ENCODE results near the gene SEC14L2. TPM values are rescaled to one million over a fixed set of nuclear protein-coding genes. Genes with fewer than 3 reads are reported as not detected.

Gene SEC14L2
- total RNA-seq, 1 experiment from 2014 or later = 14.4 TPM

GRCh38 chr22:30439836-30440235 lies 43.0 kb downstream of the SEC14L2 start:
- ChIA-PET POLR2A (ENCODE audit: low non-redundant PET) (no interaction called here), CTCF (interaction anchor here (1.0 kb wide), 1 partner anchor 14 kb away, joined by 5 read pairs; the partner anchor contains the start of gene MTFP1)
- Histone ChIP-seq H3K36me3 (ENCODE audit: insufficient read depth, low read length, poor library complexity, severe bottlenecking) (no peaks in the 10 kb centered on the region), H3K27me3 (replicated peaks; ENCODE audit: insufficient read depth, low read depth, low read length, poor library complexity) (no peaks in the 10 kb centered on the region), H3K4me3 (ENCODE audit: low read depth, low read length, poor library complexity, severe bottlenecking) (no peak overlapping the region), H3K27ac (ENCODE audit: low read depth, low read length, poor library complexity, severe bottlenecking) (peak overlapping the region; percentile 51), H3K4me1 (ENCODE audit: insufficient read depth, low read length, poor library complexity, severe bottlenecking) (peaks cover 46% of the 10 kb centered on the region), H3K9me3 (ENCODE audit: low read depth, low read length, poor library complexity, severe bottlenecking) (no peaks in the 10 kb centered on the region)
- TF ChIP-seq EZH2 (IDR thresholded peaks at IDR 0.05; ENCODE audit: borderline replicate concordance, low read depth, low read length, poor library complexity, severe bottlenecking) (no peak), CTCF (conservative IDR thresholded peaks at IDR 0.05; ENCODE audit: low read depth, low read length) (no peak)
- intact Hi-C loops (cut with micrococcal nuclease; ENCODE audit: unreplicated experiment) = loop anchor here (10.0 kb wide), 1 partner anchor 165 kb away; the partner anchor contains the start of gene TCN2
- no TSS peak for BruUV-seq (replicated peaks)
- DNase-seq (ENCODE audit: low spot score) = no peak

DNA sequence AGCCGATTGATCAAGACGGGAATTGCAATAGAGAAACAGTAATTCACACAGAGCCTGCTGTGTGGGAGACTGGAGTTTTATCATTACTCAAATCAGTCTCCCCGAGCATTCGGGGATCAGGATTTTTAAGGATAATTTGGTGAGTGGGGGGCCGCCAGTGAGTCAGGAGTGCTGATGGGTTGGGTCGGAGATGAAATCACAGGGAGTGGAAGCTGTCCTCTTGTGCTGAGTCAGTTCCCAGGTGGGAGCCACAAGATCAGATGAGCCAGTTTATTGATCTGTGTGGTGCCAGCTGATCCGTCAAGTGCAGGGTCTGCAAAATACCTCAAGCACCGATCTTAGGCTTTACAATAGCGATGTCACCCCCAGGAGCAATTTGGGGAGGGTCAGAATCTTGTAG lies 44.3 kb downstream of the SEC14L2 start:
- ChIA-PET POLR2A (ENCODE audit: low non-redundant PET) (no interaction called here), CTCF (interaction anchor here (0.7 kb wide), 1 partner anchor 240 kb away, joined by 8 read pairs; no protein-coding TSS in a partner anchor)
- Histone ChIP-seq H3K4me3 (ENCODE audit: low read depth, low read length, poor library complexity, severe bottlenecking) (no peak overlapping the region), H3K9me3 (ENCODE audit: low read depth, low read length, poor library complexity, severe bottlenecking) (no peaks in the 10 kb centered on the region), H3K36me3 (ENCODE audit: insufficient read depth, low read length, poor library complexity, severe bottlenecking) (no peaks in the 10 kb centered on the region), H3K4me1 (ENCODE audit: insufficient read depth, low read length, poor library complexity, severe bottlenecking) (peaks cover 43% of the 10 kb centered on the region), H3K27ac (ENCODE audit: low read depth, low read length, poor library complexity, severe bottlenecking) (peak overlapping the region; percentile 43), H3K27me3 (replicated peaks; ENCODE audit: insufficient read depth, low read depth, low read length, poor library complexity) (no peaks in the 10 kb centered on the region)
- BruUV-seq (replicated peaks) = no TSS peak
- no peak for DNase-seq (ENCODE audit: low spot score)
- TF ChIP-seq EZH2 (IDR thresholded peaks at IDR 0.05; ENCODE audit: borderline replicate concordance, low read depth, low read length, poor library complexity, severe bottlenecking) (no peak), CTCF (conservative IDR thresholded peaks at IDR 0.05; ENCODE audit: low read depth, low read length) (no peak)
- intact Hi-C loops (cut with micrococcal nuclease; ENCODE audit: unreplicated experiment) = loop anchor here (10.0 kb wide), 1 partner anchor 164 kb away; the partner anchor contains the start of gene TCN2

- H3K27ac ChIP-seq (ENCODE audit: low read depth, low read length, poor library complexity, severe bottlenecking) = peak overlapping the region; percentile 26
- POLR2A ChIA-PET (ENCODE audit: low non-redundant PET) = interaction anchor here (0.7 to 1.0 kb wide), 2 partner anchors 9 to 155 kb away, joined by 3 read pairs; partner anchors contain the start of gene CASTOR1
- H3K27me3 ChIP-seq (replicated peaks; ENCODE audit: insufficient read depth, low read depth, low read length, poor library complexity) = no peaks in the 10 kb centered on the region
- peak; percentile 80 for DNase-seq (ENCODE audit: low spot score)
- CTCF ChIA-PET = interaction anchor here (0.6 to 1.3 kb wide), 4 partner anchors 13 to 311 kb away, joined by 3 to 6 read pairs (median 4); no protein-coding TSS in a partner anchor
- no peaks in the 10 kb centered on the region for H3K36me3 ChIP-seq (ENCODE audit: insufficient read depth, low read length, poor library complexity, severe bottlenecking)
- intact Hi-C loops (cut with micrococcal nuclease; ENCODE audit: unreplicated experiment) = loop anchor here (1.0 to 10.0 kb wide), 3 partner anchors 40 to 310 kb away; partner anchors contain the start of gene TCN2
- peaks cover 20% of the 10 kb centered on the region for H3K4me1 ChIP-seq (ENCODE audit: insufficient read depth, low read length, poor library complexity, severe bottlenecking)
- H3K4me3 ChIP-seq (ENCODE audit: low read depth, low read length, poor library complexity, severe bottlenecking) = no peak overlapping the region
- TF ChIP-seq CTCF (conservative IDR thresholded peaks at IDR 0.05; ENCODE audit: low read depth, low read length) (peak; percentile 84), EZH2 (IDR thresholded peaks at IDR 0.05; ENCODE audit: borderline replicate concordance, low read depth, low read length, poor library complexity, severe bottlenecking) (no peak)
- no TSS peak for BruUV-seq (replicated peaks)
- no peaks in the 10 kb centered on the region for H3K9me3 ChIP-seq (ENCODE audit: low read depth, low read length, poor library complexity, severe bottlenecking)
Measured at GRCh38 chr22:30444632-30445437, 48.0 kb downstream of the SEC14L2 start.
